NCI-H748 (cell line): Measurements from ENCODE around the gene IQGAP2.

Source experiments
- DNase-seq: peaks from one replicate; lab custom pipeline; 2025; ENCODE audit not compliant: unreplicated experiment; lab: John Stamatoyannopoulos, UW

Gene IQGAP2

GRCh38 chr5:76682387-76682786 is 279.3 kb downstream of the IQGAP2 start:
- no peak for DNase-seq

GRCh38 chr5:76683816-76684731 is 281.0 kb downstream of the IQGAP2 start:
- DNase-seq, result no peak

GRCh38 chr5:76684756-76685519 is 281.9 kb downstream of the IQGAP2 start:
- no peak for DNase-seq

- no peak for DNase-seq
These were observed 282.6 kb downstream of the IQGAP2 start for GRCh38 chr5:76685704-76686103.

GRCh38 chr5:76688212-76688611 is 285.1 kb downstream of the IQGAP2 start:
- no peak for DNase-seq

GRCh38 chr5:76688836-76689235 is 285.8 kb downstream of the IQGAP2 start:
- no peak for DNase-seq

- no peak for DNase-seq
These were observed 286.4 kb downstream of the IQGAP2 start for GRCh38 chr5:76689321-76690036.

GRCh38 chr5:76690037-76690679 is 287.1 kb downstream of the IQGAP2 start:
- no peak for DNase-seq

GRCh38 chr5:76690704-76691466 is 287.8 kb downstream of the IQGAP2 start:
- DNase-seq, result peak; percentile 19

GRCh38 chr5:76691467-76692273 is 288.6 kb downstream of the IQGAP2 start:
- no peak for DNase-seq

- no peak for DNase-seq
These were observed 289.1 kb downstream of the IQGAP2 start for GRCh38 chr5:76692274-76692540.

GRCh38 chr5:76692651-76693050 is 289.6 kb downstream of the IQGAP2 start:
- DNase-seq, result no peak

- DNase-seq, result no peak
These were observed 290.1 kb downstream of the IQGAP2 start for GRCh38 chr5:76693141-76693540.

GRCh38 chr5:76694317-76694716 is 291.2 kb downstream of the IQGAP2 start:
- DNase-seq, result no peak

GRCh38 chr5:76695346-76695745 is 292.3 kb downstream of the IQGAP2 start:
- no peak for DNase-seq

GRCh38 chr5:76696251-76696650 is 293.2 kb downstream of the IQGAP2 start:
- no peak for DNase-seq

GRCh38 chr5:76697670-76698069 is 294.6 kb downstream of the IQGAP2 start:
- no peak for DNase-seq

- no peak for DNase-seq
These were observed 297.5 kb downstream of the IQGAP2 start for GRCh38 chr5:76700571-76700970.

- DNase-seq, result no peak
These were observed 298.2 kb downstream of the IQGAP2 start for GRCh38 chr5:76701298-76701697.

GRCh38 chr5:76703707-76704106 is 300.6 kb downstream of the IQGAP2 start:
- DNase-seq, result no peak
